Ovary (tissue), 9 donors: ENCODE data around the gene LARP4B. TPM values are rescaled to one million over a fixed set of nuclear protein-coding genes. Genes with fewer than 3 reads are reported as not detected.

Experiments used
- DNase-seq, 5 donors: peaks; one replicate each; pipeline ENCODE4 v3.0.0-alpha.2; 2019 to 2020
- H3K27ac ChIP-seq, 2 donors: fragments of 200-600 bp; one replicate each; pipeline versions ENCODE4 v1.5.1 to v1.8.0; 2019 to 2022
- H3K27me3 ChIP-seq: fragments of 200-600 bp; one replicate; pipeline ENCODE4 v1.8.0; 2022
- H3K36me3 ChIP-seq: fragments of 200-600 bp; sonication (generic); one replicate; pipeline ENCODE4 v1.5.1; 2019
- H3K4me1 ChIP-seq: one replicate; pipeline ENCODE4 v1.8.1; 2013; ENCODE audit warnings: mild to moderate bottlenecking, moderate library complexity; ENCODE audit not compliant: insufficient read depth
- H3K4me3 ChIP-seq: fragments of 200-600 bp; sonication (generic); one replicate; pipeline ENCODE4 v1.5.1; 2017
- H3K9me3 ChIP-seq, 2 donors: fragments of 200-600 bp in 1 of 2; sonication (generic) in 1 of 2; one replicate each; pipeline versions ENCODE4 v1.5.1 to v1.8.1; 2013 to 2019; ENCODE audit warnings: mild to moderate bottlenecking in 1 of 2, moderate library complexity in 1 of 2
- CTCF ChIP-seq, 3 donors: fragments of 450-650 bp in 2 of 3; fragments of 200-600 bp in 1 of 3; IDR thresholded peaks; one replicate each; pipeline versions ENCODE4 v1.5.1 to v1.8.0; 2016 to 2022; ENCODE audit warnings: antibody characterized with exemption in 3 of 3, mild to moderate bottlenecking in 1 of 3
- EP300 ChIP-seq: sonication (generic); formaldehyde crosslinking; IDR thresholded peaks from one replicate; pipeline ENCODE4 v1.6.1; 2017; ENCODE audit warnings: antibody characterized with exemption
- POLR2A ChIP-seq: fragments of 450-650 bp; IDR thresholded peaks from one replicate; pipeline ENCODE4 v1.6.1; 2017; ENCODE audit warnings: antibody characterized with exemption, mild to moderate bottlenecking, moderate library complexity
- WGBS, 3 donors: extraction: QIAGEN DNeasy Blood & Tissue Kit in 1 of 3; methylation state at CpG; one replicate each; pipeline versions ENCODE4 v1.1.5 to v1.1.7; 2013 to 2017; 5-methylcytosine and 5-hydroxymethylcytosine counted together
- intact Hi-C, 4 donors: fragments of 100-400 bp; cut with DNase I; formaldehyde crosslinking; loops; one replicate each; pipeline versions ENCODE4 v1.11.0 to v1.15.1; 2022 to 2023
- polyA plus RNA-seq, 2 donors: library from polyadenylated mRNA; stranded (reverse); fragments of 200-250 nt in 1 of 2; fragments of 350-450 nt in 1 of 2; fragmentation: Illumina TruSeq in 1 of 2; extraction: RNeasy Lipid Tissue Mini Kit (QIAGEN cat#74804) in 1 of 2; gene quantifications; one replicate each; pipeline ENCODE4 v1.2.3, GENCODE V29; 2013 to 2014
- total RNA-seq, 7 donors: library from RNA; depleted of rRNA in 2 of 7; stranded (reverse); fragments of >200 nt in 2 of 7; fragmentation: NEBNext Ultra II Directional in 3 of 7; extraction: Animal tissue kit (Norgen Biotek cat#: 25700) in 3 of 7; gene quantifications; one replicate each; pipeline versions ENCODE4 v1.1.0 to v1.2.4, GENCODE V29; 2016 to 2023
- donor health status: DM: no; HTN: no; CAD: no; lungs with moderate emphysema.
- donor health status: DM: no; HTN: no; CAD: no.
- donor health status: Bipolar disorder and iron deficiency.
- donor health status: DM: yes; HTN: yes; CAD: no.
- donor health status: DM: no; HTN: no; CAD: no.
- donor health status: DM: yes; HTN: yes; CAD: no.

The LARP4B gene
- total and polyA plus RNA-seq, 9 donors = 14.4 to 77.8 (median 54.4) TPM

DNA sequence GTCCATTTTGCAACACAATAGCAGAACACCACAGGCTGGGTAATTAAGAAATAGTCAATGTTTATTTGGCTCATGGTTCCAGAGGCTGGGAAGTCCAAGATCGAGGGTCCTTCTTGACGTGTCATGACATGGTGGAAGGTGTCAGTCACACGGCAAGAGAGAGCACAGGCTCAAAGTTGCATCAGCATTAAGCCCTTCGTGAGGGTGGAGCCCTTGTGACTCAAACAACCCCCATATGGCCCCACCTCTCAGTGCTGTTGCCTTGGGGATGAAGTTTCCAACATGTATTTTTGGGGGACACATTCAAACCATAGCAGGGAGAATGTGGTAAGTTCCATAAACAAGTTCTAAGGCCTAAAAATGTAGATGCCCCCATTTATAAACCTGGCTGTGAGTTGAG, 32.1 kb upstream of the LARP4B start:
- Histone ChIP-seq H3K4me1 (no peaks in the 10 kb centered on the region), H3K27ac (no peak overlapping the region), H3K9me3 (no peaks in the 10 kb centered on the region), H3K27me3 (no peaks in the 10 kb centered on the region), H3K36me3 (no peaks in the 10 kb centered on the region), H3K4me3 (no peak overlapping the region)
- WGBS, 3 donors = 91 to 92% (median 91%) methylated on average over 4 of the region's 4 CpGs
- no peak for DNase-seq
- TF ChIP-seq POLR2A = no peak
- no peak for TF ChIP-seq CTCF (IDR thresholded peaks at IDR 0.05)
- no peak for TF ChIP-seq EP300
- intact Hi-C loops = no loop called here

GRCh38 chr10:963186-963585, 31.7 kb upstream of the LARP4B start:
- intact Hi-C loops = no loop called here
- 79 to 84% (median 81%) methylated on average over 5 of the region's 5 CpGs for WGBS, 3 donors
- no peak overlapping the region for H3K4me3 ChIP-seq
- H3K27me3 ChIP-seq = no peaks in the 10 kb centered on the region
- H3K36me3 ChIP-seq = no peaks in the 10 kb centered on the region
- no peak overlapping the region for H3K27ac ChIP-seq
- H3K9me3 ChIP-seq = no peaks in the 10 kb centered on the region
- no peak for TF ChIP-seq EP300
- TF ChIP-seq POLR2A = no peak
- TF ChIP-seq CTCF (IDR thresholded peaks at IDR 0.05) = no peak
- DNase-seq = no peak
- H3K4me1 ChIP-seq = no peaks in the 10 kb centered on the region

DNA sequence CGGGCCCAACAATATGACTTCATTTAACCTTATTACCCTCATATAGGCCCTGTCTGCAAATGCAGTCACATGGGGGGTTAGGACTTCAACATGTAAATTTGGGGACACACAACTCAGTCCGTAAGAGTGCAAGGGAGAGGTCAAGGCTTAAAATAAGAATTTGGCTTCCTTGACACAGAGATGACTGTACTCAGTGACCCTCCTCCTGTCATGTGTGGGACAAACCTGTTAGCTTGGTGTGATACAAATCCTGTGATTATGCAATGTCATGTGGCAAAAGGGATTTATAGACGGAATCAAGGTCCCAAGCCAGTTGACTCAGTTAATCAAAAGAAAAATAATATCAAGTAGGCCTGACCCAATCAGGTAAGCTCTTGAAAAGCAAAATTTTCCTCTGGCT, 30.8 kb upstream of the LARP4B start:
- TF ChIP-seq POLR2A (no peak), EP300 (no peak), CTCF (IDR thresholded peaks at IDR 0.05) (no peak)
- Histone ChIP-seq H3K4me1 (no peaks in the 10 kb centered on the region), H3K27me3 (no peaks in the 10 kb centered on the region), H3K36me3 (no peaks in the 10 kb centered on the region), H3K9me3 (no peaks in the 10 kb centered on the region), H3K27ac (no peak overlapping the region), H3K4me3 (no peak overlapping the region)
- intact Hi-C loops = no loop called here
- WGBS, 3 donors = 83 to 85% (median 84%) methylated on average over 3 of the region's 3 CpGs
- DNase-seq = no peak

DNA sequence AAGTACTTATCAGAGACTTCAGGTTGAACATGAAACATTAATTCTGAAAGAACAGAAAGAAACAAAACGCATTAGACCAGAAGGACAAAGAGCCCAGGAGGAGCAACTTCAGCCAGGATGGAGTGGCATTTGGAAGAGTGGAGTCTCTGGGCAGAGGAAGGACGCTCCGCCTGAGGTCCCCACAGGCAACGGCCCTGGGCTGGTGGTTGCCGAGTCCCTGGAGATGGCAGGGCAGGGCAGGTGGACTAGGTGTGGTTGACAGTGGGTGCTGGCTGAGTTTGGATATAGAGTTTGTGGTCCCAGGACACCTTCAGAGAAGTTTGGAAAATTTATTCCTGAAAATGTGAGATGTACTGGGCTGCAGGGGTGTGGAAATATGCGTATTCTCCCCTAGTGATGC, 27.4 kb upstream of the LARP4B start:
- H3K36me3 ChIP-seq = no peaks in the 10 kb centered on the region
- H3K4me1 ChIP-seq = no peaks in the 10 kb centered on the region
- TF ChIP-seq CTCF (IDR thresholded peaks at IDR 0.05) (no peak), EP300 (no peak), POLR2A (no peak)
- H3K27me3 ChIP-seq = no peaks in the 10 kb centered on the region
- no peak overlapping the region for H3K4me3 ChIP-seq
- DNase-seq = no peak
- intact Hi-C loops = no loop called here
- H3K27ac ChIP-seq = no peak overlapping the region
- WGBS, 3 donors = 85 to 93% (median 85%) methylated on average over 6 of the region's 6 CpGs
- H3K9me3 ChIP-seq = no peaks in the 10 kb centered on the region

DNA sequence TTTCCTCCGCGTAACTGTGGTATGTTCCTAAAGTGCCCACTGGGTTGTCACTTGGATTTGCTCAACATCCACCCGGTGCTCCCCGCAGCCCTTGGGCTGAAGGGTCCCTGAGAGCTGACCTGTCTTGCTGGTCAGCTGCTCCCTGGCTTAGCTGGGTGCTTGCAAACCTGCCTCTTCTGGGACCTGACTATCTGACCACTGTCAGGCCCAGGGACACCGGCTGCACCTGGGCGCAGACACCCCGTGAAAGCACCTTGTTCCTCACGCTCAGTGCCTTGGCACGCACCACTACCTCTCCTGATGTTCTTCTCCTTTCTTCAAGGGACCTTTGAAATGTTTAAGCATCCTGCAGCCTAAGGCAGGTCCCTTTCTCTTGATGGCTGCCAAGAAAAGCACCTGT, 26.6 kb upstream of the LARP4B start:
- no peak for TF ChIP-seq POLR2A
- TF ChIP-seq EP300 = no peak
- no peak for TF ChIP-seq CTCF (IDR thresholded peaks at IDR 0.05)
- no peak for DNase-seq

More for the DNA sequence above, 26.6 kb upstream of the LARP4B start:
- Histone ChIP-seq H3K4me3 (no peak overlapping the region), H3K27me3 (no peaks in the 10 kb centered on the region), H3K4me1 (no peaks in the 10 kb centered on the region), H3K9me3 (no peaks in the 10 kb centered on the region), H3K27ac (no peak overlapping the region), H3K36me3 (no peaks in the 10 kb centered on the region)
- WGBS, 3 donors = 94% methylated on average over 9 of the region's 9 CpGs
- intact Hi-C loops = no loop called here
